ENCODE results near the gene ERG.

Gene ERG

DNA sequence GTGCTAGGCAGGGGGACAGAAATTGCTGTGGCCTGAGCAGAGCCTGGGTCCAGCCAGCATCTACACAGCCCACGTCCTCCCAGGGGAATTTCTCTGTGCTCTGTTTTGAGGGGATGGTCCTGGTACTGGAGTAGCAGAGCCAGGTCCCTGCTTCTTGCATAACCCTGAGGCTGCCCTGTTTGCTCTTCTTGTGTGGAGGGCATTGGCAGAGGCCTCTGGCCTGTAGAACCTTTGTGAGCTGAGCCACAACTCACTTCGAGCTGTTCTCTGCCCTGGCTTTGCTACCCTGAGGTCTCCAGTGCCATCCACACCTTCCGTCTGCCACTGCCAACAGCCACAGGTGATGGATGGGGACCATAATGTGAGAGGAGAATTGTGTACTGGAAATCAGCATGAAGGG, 139.6 kb downstream of the ERG start:
- DNase-seq, result no peak
- Histone ChIP-seq H3K27me3 (replicated peaks; ENCODE audit: control insufficient read depth, insufficient read depth, low read length, poor library complexity, severe bottlenecking) (peaks cover 3% of the 10 kb centered on the region), H3K36me3 (ENCODE audit: control insufficient read depth, insufficient read depth, low read length) (no peaks in the 10 kb centered on the region), H3K9me3 (ENCODE audit: control insufficient read depth, low read length) (no peaks in the 10 kb centered on the region), H3K4me3 (ENCODE audit: insufficient read depth, low read depth, low read length, poor library complexity, severe bottlenecking) (no peak overlapping the region), H3K4me1 (ENCODE audit: control insufficient read depth, insufficient read depth, low read length, poor library complexity, severe bottlenecking) (no peaks in the 10 kb centered on the region), H3K27ac (ENCODE audit: insufficient read depth, low read length, poor library complexity, severe bottlenecking) (no peak overlapping the region)

GRCh38 chr21:38358098-38358497, 140.2 kb downstream of the ERG start:
- Histone ChIP-seq H3K27ac (ENCODE audit: insufficient read depth, low read length, poor library complexity, severe bottlenecking) (no peak overlapping the region), H3K9me3 (ENCODE audit: control insufficient read depth, low read length) (no peaks in the 10 kb centered on the region), H3K36me3 (ENCODE audit: control insufficient read depth, insufficient read depth, low read length) (no peaks in the 10 kb centered on the region), H3K4me3 (ENCODE audit: insufficient read depth, low read depth, low read length, poor library complexity, severe bottlenecking) (no peak overlapping the region), H3K27me3 (replicated peaks; ENCODE audit: control insufficient read depth, insufficient read depth, low read length, poor library complexity, severe bottlenecking) (peaks cover 3% of the 10 kb centered on the region), H3K4me1 (ENCODE audit: control insufficient read depth, insufficient read depth, low read length, poor library complexity, severe bottlenecking) (no peaks in the 10 kb centered on the region)
- DNase-seq, result no peak

DNA sequence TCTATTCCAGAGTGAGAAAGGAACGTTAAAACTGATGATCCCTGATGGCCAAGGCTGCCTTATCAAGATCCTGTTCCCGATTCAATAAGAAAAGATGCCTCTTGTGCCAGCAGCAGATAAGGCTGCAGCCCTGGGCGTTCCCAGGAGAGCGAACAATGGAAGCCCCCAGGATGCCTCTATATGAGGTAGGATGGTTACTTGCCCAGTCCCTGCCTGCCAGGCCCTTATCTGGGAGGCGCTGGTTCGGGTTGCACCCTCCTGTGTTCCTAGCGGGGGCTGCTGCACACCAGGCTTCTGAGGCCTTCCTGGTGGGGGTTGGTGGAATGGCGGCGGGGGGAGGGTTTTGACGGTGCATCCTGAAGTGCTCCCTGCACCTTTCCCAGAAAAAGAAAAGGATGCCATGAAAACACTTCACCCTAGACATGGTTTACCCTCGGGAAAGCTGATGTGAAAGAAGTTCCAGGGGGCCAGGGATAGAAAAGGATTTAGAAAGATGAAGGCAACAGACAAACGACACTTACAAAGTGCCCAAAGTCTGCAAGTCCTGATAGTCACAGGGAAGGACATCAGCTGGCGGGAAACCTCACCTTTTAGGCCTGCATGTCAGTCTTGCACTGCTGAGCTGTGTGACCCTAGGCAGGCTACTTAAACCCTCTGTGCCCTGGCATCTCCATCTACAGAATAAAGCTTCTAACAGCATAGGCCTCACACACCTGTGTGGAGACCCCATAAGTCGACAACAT, 141.2 kb downstream of the ERG start:
- Histone ChIP-seq H3K9me3 (ENCODE audit: control insufficient read depth, low read length) (no peaks in the 10 kb centered on the region), H3K4me3 (ENCODE audit: insufficient read depth, low read depth, low read length, poor library complexity, severe bottlenecking) (no peak overlapping the region), H3K27me3 (replicated peaks; ENCODE audit: control insufficient read depth, insufficient read depth, low read length, poor library complexity, severe bottlenecking) (peaks cover 3% of the 10 kb centered on the region), H3K27ac (ENCODE audit: insufficient read depth, low read length, poor library complexity, severe bottlenecking) (no peak overlapping the region), H3K4me1 (ENCODE audit: control insufficient read depth, insufficient read depth, low read length, poor library complexity, severe bottlenecking) (no peaks in the 10 kb centered on the region), H3K36me3 (ENCODE audit: control insufficient read depth, insufficient read depth, low read length) (no peaks in the 10 kb centered on the region)
- DNase-seq, result no peak

DNA sequence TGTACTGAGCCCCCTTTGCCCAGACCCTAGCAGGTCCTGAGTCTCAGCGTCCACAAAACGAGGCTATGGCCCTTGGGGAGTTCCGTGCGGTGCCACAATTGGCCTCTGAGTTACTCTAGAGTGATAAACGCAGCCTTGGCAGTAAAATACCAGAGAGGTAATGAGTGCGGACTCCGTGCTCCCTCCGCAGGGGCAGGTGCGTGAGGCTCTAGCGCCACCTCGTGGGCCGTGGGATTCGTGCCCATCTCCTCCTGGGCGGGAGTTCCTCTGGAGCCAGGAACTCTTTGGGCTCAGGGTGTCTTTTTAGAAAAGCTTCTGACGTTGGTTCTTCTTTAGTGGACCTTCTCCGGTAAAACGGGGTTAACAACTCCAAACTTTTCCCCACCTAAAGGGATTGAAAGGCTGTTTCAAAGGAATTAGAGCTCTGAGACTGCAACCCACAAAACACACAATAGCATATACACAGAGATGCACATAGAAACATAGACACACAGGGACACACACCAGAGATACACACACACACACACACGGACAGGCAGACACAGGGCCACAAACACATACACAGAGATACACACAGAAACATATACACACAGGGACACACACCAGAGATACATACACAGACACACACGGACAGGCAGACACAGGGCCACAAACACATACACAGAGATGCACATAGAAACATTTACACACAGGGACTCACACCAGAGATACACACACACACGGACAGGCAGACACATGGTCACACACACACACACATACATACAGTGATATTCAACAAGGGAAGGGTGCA, 142.1 kb downstream of the ERG start:
- Histone ChIP-seq H3K27me3 (replicated peaks; ENCODE audit: control insufficient read depth, insufficient read depth, low read length, poor library complexity, severe bottlenecking) (peaks cover 3% of the 10 kb centered on the region), H3K4me3 (ENCODE audit: insufficient read depth, low read depth, low read length, poor library complexity, severe bottlenecking) (no peak overlapping the region), H3K4me1 (ENCODE audit: control insufficient read depth, insufficient read depth, low read length, poor library complexity, severe bottlenecking) (no peaks in the 10 kb centered on the region), H3K36me3 (ENCODE audit: control insufficient read depth, insufficient read depth, low read length) (no peaks in the 10 kb centered on the region), H3K9me3 (ENCODE audit: control insufficient read depth, low read length) (no peaks in the 10 kb centered on the region), H3K27ac (ENCODE audit: insufficient read depth, low read length, poor library complexity, severe bottlenecking) (no peak overlapping the region)
- peak in 2 of 3 donors; percentile 20 for DNase-seq

- H3K27ac ChIP-seq (ENCODE audit: insufficient read depth, low read length, poor library complexity, severe bottlenecking), result no peak overlapping the region
- DNase-seq, result no peak
- no peaks in the 10 kb centered on the region for H3K9me3 ChIP-seq (ENCODE audit: control insufficient read depth, low read length)
- no peak overlapping the region for H3K4me3 ChIP-seq (ENCODE audit: insufficient read depth, low read depth, low read length, poor library complexity, severe bottlenecking)
- H3K4me1 ChIP-seq (ENCODE audit: control insufficient read depth, insufficient read depth, low read length, poor library complexity, severe bottlenecking), result no peaks in the 10 kb centered on the region
- H3K36me3 ChIP-seq (ENCODE audit: control insufficient read depth, insufficient read depth, low read length), result no peaks in the 10 kb centered on the region
- peaks cover 3% of the 10 kb centered on the region for H3K27me3 ChIP-seq (replicated peaks; ENCODE audit: control insufficient read depth, insufficient read depth, low read length, poor library complexity, severe bottlenecking)
Observed at GRCh38 chr21:38355353-38355752, 142.9 kb downstream of the ERG start.

DNA sequence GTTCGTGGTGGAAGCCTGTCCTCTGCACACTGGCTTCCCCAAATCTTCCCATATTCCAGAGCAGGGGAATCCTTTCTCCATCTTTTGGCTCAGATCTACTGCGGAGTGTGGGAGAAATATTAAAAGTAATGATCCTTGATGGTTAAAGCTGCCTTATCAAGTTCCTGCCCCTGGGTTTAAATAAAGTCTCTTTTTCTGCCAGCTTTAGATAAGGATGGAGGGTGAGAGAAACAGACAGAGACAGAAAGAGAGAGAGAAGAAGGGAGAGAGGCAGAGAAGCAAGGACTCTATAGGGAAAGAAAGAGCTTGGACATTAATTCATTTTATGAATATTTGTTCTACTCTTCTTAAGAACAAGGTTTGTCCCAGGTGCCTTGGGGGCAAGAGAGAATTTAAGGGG, 143.5 kb downstream of the ERG start:
- Histone ChIP-seq H3K4me3 (ENCODE audit: insufficient read depth, low read depth, low read length, poor library complexity, severe bottlenecking) (no peak overlapping the region), H3K36me3 (ENCODE audit: control insufficient read depth, insufficient read depth, low read length) (no peaks in the 10 kb centered on the region), H3K27me3 (replicated peaks; ENCODE audit: control insufficient read depth, insufficient read depth, low read length, poor library complexity, severe bottlenecking) (peaks cover 3% of the 10 kb centered on the region), H3K4me1 (ENCODE audit: control insufficient read depth, insufficient read depth, low read length, poor library complexity, severe bottlenecking) (no peaks in the 10 kb centered on the region), H3K27ac (ENCODE audit: insufficient read depth, low read length, poor library complexity, severe bottlenecking) (no peak overlapping the region), H3K9me3 (ENCODE audit: control insufficient read depth, low read length) (no peaks in the 10 kb centered on the region)
- no peak for DNase-seq

DNA sequence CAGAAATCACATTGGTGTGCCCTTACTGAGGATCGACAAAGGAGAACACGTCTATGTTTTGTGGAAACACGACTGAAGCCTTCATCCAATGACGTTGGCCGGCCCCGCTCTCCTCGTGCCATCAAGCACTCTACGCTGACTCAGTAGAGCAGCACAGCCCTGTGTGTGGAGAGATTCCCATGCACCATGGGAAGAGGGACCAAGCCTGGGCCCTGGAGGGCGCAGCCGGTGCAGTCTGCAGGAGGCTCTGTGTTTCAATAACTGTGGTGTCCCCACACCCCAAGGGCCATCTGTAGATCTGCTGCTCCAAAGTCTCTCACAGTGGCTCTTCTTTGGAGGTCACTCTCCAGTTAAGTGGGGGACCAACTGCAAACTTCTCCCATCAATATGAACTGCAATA, 144.0 kb downstream of the ERG start:
- no peak for DNase-seq
- Histone ChIP-seq H3K36me3 (ENCODE audit: control insufficient read depth, insufficient read depth, low read length) (no peaks in the 10 kb centered on the region), H3K4me1 (ENCODE audit: control insufficient read depth, insufficient read depth, low read length, poor library complexity, severe bottlenecking) (no peaks in the 10 kb centered on the region), H3K4me3 (ENCODE audit: insufficient read depth, low read depth, low read length, poor library complexity, severe bottlenecking) (no peak overlapping the region), H3K27ac (ENCODE audit: insufficient read depth, low read length, poor library complexity, severe bottlenecking) (no peak overlapping the region), H3K9me3 (ENCODE audit: control insufficient read depth, low read length) (no peaks in the 10 kb centered on the region), H3K27me3 (replicated peaks; ENCODE audit: control insufficient read depth, insufficient read depth, low read length, poor library complexity, severe bottlenecking) (peaks cover 3% of the 10 kb centered on the region)

DNA sequence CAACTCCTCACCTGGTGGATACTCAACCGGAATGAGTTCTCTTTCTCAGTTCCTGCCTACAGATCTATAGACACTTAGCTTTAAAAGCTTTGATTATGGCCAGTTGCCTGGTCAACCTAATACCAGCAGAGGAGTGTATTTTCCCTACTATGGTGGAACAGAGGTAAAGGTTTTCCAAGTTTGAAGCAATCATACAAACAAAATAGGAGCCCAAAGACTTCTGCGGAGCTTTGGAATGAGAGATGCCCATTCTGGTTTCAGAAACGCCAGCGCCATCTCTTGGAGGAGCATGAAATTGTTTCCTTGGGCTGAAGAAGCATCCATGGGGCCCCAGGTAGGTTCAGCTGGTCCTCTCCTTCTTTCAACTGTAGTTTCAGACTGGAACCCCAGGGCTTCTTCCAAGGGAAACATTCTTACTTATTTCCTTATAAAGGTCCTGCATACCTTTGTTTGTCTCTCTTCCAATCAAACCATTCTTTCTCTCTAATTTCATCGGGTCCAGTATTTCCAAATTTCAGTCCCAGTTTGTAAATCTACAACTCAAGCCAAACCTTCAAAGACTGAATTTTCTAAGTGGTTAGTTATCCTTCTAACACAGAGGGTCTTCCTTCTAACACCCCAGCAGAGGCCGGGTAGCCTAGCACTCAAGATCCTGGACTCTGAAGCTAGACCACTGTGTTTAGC, 145.6 kb downstream of the ERG start:
- H3K4me1 ChIP-seq (ENCODE audit: control insufficient read depth, insufficient read depth, low read length, poor library complexity, severe bottlenecking), result no peaks in the 10 kb centered on the region
- DNase-seq, result peak in 1 of 3 donors; percentile 3
- no peaks in the 10 kb centered on the region for H3K36me3 ChIP-seq (ENCODE audit: control insufficient read depth, insufficient read depth, low read length)
- no peak overlapping the region for H3K4me3 ChIP-seq (ENCODE audit: insufficient read depth, low read depth, low read length, poor library complexity, severe bottlenecking)
- H3K27me3 ChIP-seq (replicated peaks; ENCODE audit: control insufficient read depth, insufficient read depth, low read length, poor library complexity, severe bottlenecking), result peaks cover 3% of the 10 kb centered on the region
- H3K9me3 ChIP-seq (ENCODE audit: control insufficient read depth, low read length), result no peaks in the 10 kb centered on the region
- no peak overlapping the region for H3K27ac ChIP-seq (ENCODE audit: insufficient read depth, low read length, poor library complexity, severe bottlenecking)

GRCh38 chr21:38351961-38352521, 146.2 kb downstream of the ERG start:
- Histone ChIP-seq H3K36me3 (ENCODE audit: control insufficient read depth, insufficient read depth, low read length) (no peaks in the 10 kb centered on the region), H3K27ac (ENCODE audit: insufficient read depth, low read length, poor library complexity, severe bottlenecking) (no peak overlapping the region), H3K27me3 (replicated peaks; ENCODE audit: control insufficient read depth, insufficient read depth, low read length, poor library complexity, severe bottlenecking) (peaks cover 3% of the 10 kb centered on the region), H3K4me1 (ENCODE audit: control insufficient read depth, insufficient read depth, low read length, poor library complexity, severe bottlenecking) (no peaks in the 10 kb centered on the region), H3K9me3 (ENCODE audit: control insufficient read depth, low read length) (no peaks in the 10 kb centered on the region), H3K4me3 (ENCODE audit: insufficient read depth, low read depth, low read length, poor library complexity, severe bottlenecking) (no peak overlapping the region)
- DNase-seq, result no peak

Data from effector memory CD4-positive, alpha-beta T cell (primary cell).